UCSD-AML1 (cell line): Measurements from ENCODE around the gene MYOZ1.

Source experiments
- DNase-seq: peaks from one replicate; lab custom pipeline; 2025; ENCODE audit not compliant: unreplicated experiment; lab: John Stamatoyannopoulos, UW

MYOZ1 gene

DNA sequence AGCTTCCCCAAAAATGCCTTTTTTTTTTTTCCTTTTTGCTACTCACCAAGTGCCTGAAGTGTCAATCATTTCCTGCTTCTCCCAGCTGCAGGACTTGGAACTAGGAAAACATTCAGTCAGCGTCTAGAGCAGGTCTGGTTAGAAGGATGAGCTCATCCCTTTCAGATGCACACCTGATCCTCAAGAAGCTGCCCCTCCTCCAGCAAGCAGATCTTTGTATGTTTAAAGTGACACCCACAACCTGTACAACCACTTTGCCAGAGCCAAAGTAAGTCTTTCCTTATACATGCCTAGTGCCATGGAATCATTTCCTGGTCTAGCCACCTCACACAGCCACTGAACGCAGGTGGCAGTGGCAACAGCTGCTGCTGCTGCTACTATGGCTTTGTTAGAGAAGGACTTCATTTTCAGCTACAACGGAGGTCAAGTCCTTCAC lies 39.8 kb downstream of the MYOZ1 start:
- DNase-seq = no peak

DNA sequence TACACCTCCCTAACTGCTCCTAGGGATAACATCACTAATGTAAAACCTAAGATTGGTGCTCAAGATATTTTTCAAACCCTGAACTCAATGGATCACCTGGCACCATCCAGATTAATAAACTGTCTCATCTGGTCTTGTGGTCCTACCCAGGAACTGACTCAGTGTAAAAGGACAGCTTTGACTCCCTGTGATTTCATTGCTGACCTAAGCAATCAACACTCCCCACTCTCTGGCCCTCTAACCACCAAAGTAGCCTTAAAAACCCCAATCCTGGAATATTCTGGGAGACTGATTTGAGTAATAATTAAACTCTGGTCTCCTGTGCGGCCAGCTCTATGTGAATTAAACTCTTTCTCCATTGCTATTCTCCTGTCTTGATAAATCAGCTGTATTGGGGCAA lies 43.9 kb downstream of the MYOZ1 start:
- DNase-seq = no peak

DNA sequence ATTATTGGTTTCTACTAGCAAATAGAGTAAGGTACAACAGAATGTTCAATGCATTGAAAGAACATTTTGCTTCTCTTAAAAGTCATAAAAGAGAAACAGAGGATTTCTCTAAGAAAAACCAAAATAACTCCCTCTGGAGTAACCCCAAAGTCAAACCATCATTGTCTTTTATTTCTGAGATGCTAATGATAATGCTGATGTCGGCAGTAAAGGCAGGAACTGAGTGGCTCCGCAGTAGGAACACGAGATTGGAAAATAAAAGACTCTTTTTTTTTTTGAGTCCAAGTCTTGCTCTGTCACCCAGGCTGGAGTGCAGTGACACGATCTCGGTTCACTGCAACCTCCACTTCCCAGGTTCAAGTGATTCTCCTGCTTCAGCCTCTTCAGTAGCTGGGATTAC lies 47.5 kb downstream of the MYOZ1 start:
- no peak for DNase-seq

- no peak for DNase-seq
Observed at GRCh38 chr10:73593110-73593509, 48.2 kb downstream of the MYOZ1 start.

GRCh38 chr10:73591935-73592699 lies 49.2 kb downstream of the MYOZ1 start:
- DNase-seq = peak; percentile 20

GRCh38 chr10:73590881-73591799 lies 50.1 kb downstream of the MYOZ1 start, which contains the start of gene USP54:
USP54 (minus strand) TSS chr10:73591342; CDS start chr10:73575658, 15,684 bp downstream.
- DNase-seq = peak; percentile 17

DNA sequence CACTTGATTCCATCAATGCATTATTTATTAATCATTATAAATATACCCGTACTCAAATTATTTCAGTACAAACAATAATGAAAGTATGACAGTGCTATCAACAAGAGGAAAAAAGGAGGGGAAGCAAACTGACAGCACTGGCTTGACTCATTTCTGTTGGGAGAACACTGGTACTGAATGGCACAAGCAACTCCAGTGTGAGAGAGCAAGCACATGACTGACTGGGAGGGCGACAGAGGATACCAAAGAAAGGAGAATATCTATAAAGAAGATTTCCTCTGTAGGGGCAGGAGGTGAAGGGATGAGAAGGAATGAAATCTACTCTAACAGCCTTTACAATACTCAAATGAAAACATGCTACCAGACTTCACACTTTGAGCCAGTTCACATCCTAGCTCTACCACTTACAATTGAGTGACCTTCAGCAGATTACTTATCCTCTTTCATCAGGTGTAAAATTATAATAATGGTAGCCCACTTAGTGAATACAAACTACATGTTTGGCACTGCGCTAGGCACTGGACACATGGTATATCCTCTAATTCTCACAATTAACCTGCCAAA lies 51.6 kb downstream of the MYOZ1 start:
- no peak for DNase-seq

GRCh38 chr10:73588656-73589055 lies 52.6 kb downstream of the MYOZ1 start:
- DNase-seq = no peak

DNA sequence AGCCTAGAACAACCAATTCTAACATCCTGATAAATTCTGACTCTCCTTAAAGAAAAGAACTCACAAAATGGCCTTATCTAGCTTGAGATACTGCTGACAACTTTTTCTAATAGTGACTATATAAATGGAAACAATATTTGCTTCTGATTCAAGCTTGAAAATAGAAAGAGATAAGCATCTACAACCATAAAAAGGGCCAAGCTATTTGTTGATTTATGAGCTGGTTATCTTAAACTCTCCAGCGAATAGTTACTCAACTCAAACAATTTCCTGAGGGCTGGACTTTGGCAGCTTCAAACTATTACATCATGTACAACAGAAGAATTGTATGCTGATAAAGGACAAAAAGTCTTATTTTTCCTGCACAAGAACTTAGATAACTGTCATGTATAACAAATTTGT lies 54.7 kb downstream of the MYOZ1 start:
- DNase-seq = no peak

GRCh38 chr10:73585327-73585726 lies 55.9 kb downstream of the MYOZ1 start:
- DNase-seq = no peak

DNA sequence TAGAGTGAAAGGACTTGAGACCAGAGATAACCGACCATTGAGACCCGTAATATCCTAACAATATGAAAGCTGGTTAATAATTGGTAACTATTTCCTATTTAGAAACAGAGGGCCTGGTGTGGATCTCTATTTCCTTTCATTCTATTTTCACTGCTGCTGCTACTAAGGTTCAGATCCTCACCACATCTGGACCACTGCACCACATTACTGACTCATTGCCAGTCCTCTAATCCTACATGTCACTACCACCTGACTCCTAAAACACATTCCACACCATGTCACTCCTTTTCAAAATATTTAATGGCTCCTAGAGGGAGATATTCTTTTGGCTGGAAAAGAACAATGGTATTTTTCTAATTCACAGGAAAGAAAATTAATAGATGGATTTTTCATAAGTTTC lies 56.5 kb downstream of the MYOZ1 start:
- no peak for DNase-seq

DNA sequence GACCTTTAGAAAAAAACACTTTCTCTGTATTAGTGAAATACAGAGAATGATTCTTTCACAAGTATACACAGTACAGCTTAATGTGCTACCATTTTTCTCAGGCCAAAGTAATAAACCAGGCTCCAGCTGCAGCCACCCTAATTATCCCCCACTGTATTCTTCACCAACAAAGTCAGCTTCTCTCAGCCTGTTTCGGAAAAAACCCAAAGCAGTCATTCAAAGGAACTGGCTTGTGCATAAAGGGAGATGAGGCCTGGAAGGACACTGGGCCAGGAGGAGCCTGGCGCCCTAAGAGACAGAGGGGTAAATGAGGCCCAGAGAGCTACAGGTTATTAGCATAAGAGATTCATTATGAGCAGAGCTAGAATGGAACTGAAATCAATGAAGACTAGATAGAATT lies 59.4 kb downstream of the MYOZ1 start:
- no peak for DNase-seq
